NCI-H1092 (cell line): ENCODE measurements around the gene DUS3L.

Experiments
- DNase-seq: peaks from one replicate; lab custom pipeline; 2025; lab: John Stamatoyannopoulos, UW

DUS3L gene

GRCh38 chr19:5790559-5791520, at the start of gene DUS3L:
DUS3L (minus strand) TSS chr19:5791163; CDS start chr19:5791141, 22 bp downstream.
- peak; percentile 98 for DNase-seq

- no peak for DNase-seq
Observed at GRCh38 chr19:5839065-5840017, 48.4 kb upstream of the DUS3L start, which contains the start of gene FUT6. FUT6 (minus strand) TSS chr19:5839702; CDS start chr19:5832567, 7,135 bp downstream.

- DNase-seq, result no peak
Observed at GRCh38 chr19:5838353-5839064, 47.5 kb upstream of the DUS3L start.

GRCh38 chr19:5837761-5838352, 46.9 kb upstream of the DUS3L start:
- DNase-seq, result no peak

GRCh38 chr19:5832527-5833216, 41.7 kb upstream of the DUS3L start:
- no peak for DNase-seq

- DNase-seq, result no peak
Observed at GRCh38 chr19:5832061-5832460, 41.1 kb upstream of the DUS3L start.

GRCh38 chr19:5831159-5831558, 40.2 kb upstream of the DUS3L start:
- no peak for DNase-seq

GRCh38 chr19:5829567-5830310, 38.8 kb upstream of the DUS3L start:
- no peak for DNase-seq

GRCh38 chr19:5828661-5829566, 38.0 kb upstream of the DUS3L start:
- peak; percentile 84 for DNase-seq

GRCh38 chr19:5827891-5828660, 37.1 kb upstream of the DUS3L start:
- peak; percentile 87 for DNase-seq

- no peak for DNase-seq
Observed at GRCh38 chr19:5827342-5827890, 36.5 kb upstream of the DUS3L start.

- DNase-seq, result peak; percentile 79
Observed at GRCh38 chr19:5826531-5827341, 35.8 kb upstream of the DUS3L start.

- DNase-seq, result no peak
Observed at GRCh38 chr19:5825178-5825577, 34.2 kb upstream of the DUS3L start.

- DNase-seq, result no peak
Observed at GRCh38 chr19:5824751-5825150, 33.8 kb upstream of the DUS3L start.

- no peak for DNase-seq
Observed at GRCh38 chr19:5823579-5824281, 32.8 kb upstream of the DUS3L start.

- no peak for DNase-seq
Observed at GRCh38 chr19:5822181-5822844, 31.4 kb upstream of the DUS3L start.
